GM18517 (cell line): ENCODE measurements around the gene RPP25.
"Not testable (repeated sequence)": the region's sequence is repeated elsewhere in the genome, so short reads cannot be mapped to it uniquely, and the experiment has no call there.

Source experiments
- ATAC-seq: cut with Tn5 transposase; IDR thresholded peaks from one replicate; pipeline ENCODE4 v1.9.1; 2021; ENCODE audit warnings: mild to moderate bottlenecking, moderate library complexity; ENCODE audit not compliant: unreplicated experiment

RPP25 gene

GRCh38 chr15:74924525-74924924 is 32.0 kb downstream of the RPP25 start:
- ATAC-seq, result no peak

GRCh38 chr15:74920456-74920855 is 36.1 kb downstream of the RPP25 start:
- no peak for ATAC-seq

GRCh38 chr15:74917676-74918075 is 38.9 kb downstream of the RPP25 start:
- ATAC-seq, result no peak

- ATAC-seq, result not testable (repeated sequence)
Measured at GRCh38 chr15:74913799-74914198, 42.8 kb downstream of the RPP25 start.

GRCh38 chr15:74913041-74913440 is 43.5 kb downstream of the RPP25 start:
- no peak for ATAC-seq

- ATAC-seq, result no peak
Measured at GRCh38 chr15:74908635-74909034, 47.9 kb downstream of the RPP25 start.

- ATAC-seq, result no peak
Measured at GRCh38 chr15:74907163-74907870, 49.3 kb downstream of the RPP25 start.

GRCh38 chr15:74906450-74907162 is 50.0 kb downstream of the RPP25 start, which contains the start of gene FAM219B:
FAM219B (minus strand) TSS chr15:74906851; CDS start chr15:74906800, 51 bp downstream.
- ATAC-seq, result peak; percentile 79

GRCh38 chr15:74906067-74906449 is 50.5 kb downstream of the RPP25 start:
- peak; percentile 12 for ATAC-seq
